OCI-LY1 (cell line): ENCODE results near the gene GALNTL6.
"Not testable (repeated sequence)": the region's sequence is repeated elsewhere in the genome, so short reads cannot be mapped to it uniquely, and the experiment has no call there.

Source experiments
- H2AFZ ChIP-seq: fragments of 200-600 bp; sonication (generic), shearing (Covaris generic); 2 replicates; pipeline ENCODE4 v1.6.0; 2014; ENCODE audit warnings: antibody characterized with exemption, mild to moderate bottlenecking, low read length
- H3F3A ChIP-seq: fragments of 200-600 bp; sonication (generic), shearing (Covaris generic); 2 replicates; pipeline ENCODE4 v1.6.0; 2014; ENCODE audit warnings: mild to moderate bottlenecking, antibody characterized with exemption, low read length, moderate library complexity; ENCODE audit not compliant: insufficient read depth
- H3K27ac ChIP-seq: fragments of 200-600 bp; sonication (generic); 2 replicates; pipeline ENCODE4 v1.5.1; 2014; ENCODE audit warnings: low read length, mixed run types, mild to moderate bottlenecking, low read depth; ENCODE audit not compliant: poor library complexity, severe bottlenecking
- H3K27me3 ChIP-seq: fragments of 200-600 bp; sonication (generic); 2 replicates; pipeline ENCODE4 v1.6.0; 2014; ENCODE audit warnings: antibody characterized with exemption, mild to moderate bottlenecking, low read length, moderate library complexity; ENCODE audit not compliant: insufficient read depth
- H3K36me3 ChIP-seq: fragments of 200-600 bp; sonication (generic); 2 replicates; pipeline ENCODE4 v1.6.1; 2014; ENCODE audit warnings: mild to moderate bottlenecking, antibody characterized with exemption, low read length, moderate library complexity, mixed read lengths; ENCODE audit not compliant: insufficient read depth
- H3K4me1 ChIP-seq: fragments of 200-600 bp; sonication (generic); 2 replicates; pipeline ENCODE4 v1.5.1; 2014; ENCODE audit warnings: mild to moderate bottlenecking, low read length, moderate library complexity; ENCODE audit not compliant: insufficient read depth, severe bottlenecking
- H3K4me2 ChIP-seq: fragments of 200-600 bp; sonication (generic), shearing (Covaris generic); 2 replicates; pipeline ENCODE4 v1.6.1; 2014; ENCODE audit warnings: low read length
- H3K4me3 ChIP-seq: fragments of 200-600 bp; sonication (generic); 2 replicates; pipeline ENCODE4 v1.5.1; 2014; ENCODE audit warnings: low read length, low read depth, mild to moderate bottlenecking, mixed read lengths; ENCODE audit not compliant: poor library complexity, severe bottlenecking
- H3K79me2 ChIP-seq: fragments of 200-600 bp; shearing (Covaris generic); 2 replicates; pipeline ENCODE4 v1.6.1; 2016; ENCODE audit warnings: mixed run types, low read length, mixed read lengths; ENCODE audit not compliant: insufficient read depth
- H3K9ac ChIP-seq: fragments of 200-600 bp; sonication (generic), shearing (Covaris generic); 2 replicates; pipeline ENCODE4 v1.6.1; 2014; ENCODE audit warnings: mild to moderate bottlenecking, low read length, mixed read lengths
- H3K9me2 ChIP-seq: fragments of 200-600 bp; sonication (generic), shearing (Covaris generic); 2 replicates; pipeline ENCODE4 v1.6.1; 2014; ENCODE audit warnings: low read depth, mild to moderate bottlenecking, low read length, mixed read lengths
- H3K9me3 ChIP-seq: fragments of 200-600 bp; shearing (Covaris generic); 2 replicates; pipeline ENCODE4 v1.6.1; 2014; ENCODE audit warnings: low read length, mixed read lengths
- H4K20me1 ChIP-seq: fragments of 200-600 bp; sonication (generic), shearing (Covaris generic); 2 replicates; pipeline ENCODE4 v1.6.0; 2016; ENCODE audit warnings: mild to moderate bottlenecking, low read length; ENCODE audit not compliant: insufficient read depth
- EZH2 ChIP-seq: fragments of 200-600 bp; sonication (generic), shearing (Covaris generic); IDR thresholded peaks from 2 replicates; pipeline ENCODE4 v1.8.0; 2017; ENCODE audit warnings: borderline replicate concordance, mixed run types, mild to moderate bottlenecking, antibody characterized with exemption, low read length, moderate library complexity, mixed read lengths
- TF ChIP-seq, protein P1 (sequence below): fragments of 200-600 bp; sonication (generic), shearing (Covaris generic); IDR thresholded peaks from 2 replicates; pipeline ENCODE4 v1.5.1; 2017; ENCODE audit warnings: mild to moderate bottlenecking, antibody characterized with exemption, low read length, moderate library complexity, mixed read lengths

GALNTL6 gene

DNA sequence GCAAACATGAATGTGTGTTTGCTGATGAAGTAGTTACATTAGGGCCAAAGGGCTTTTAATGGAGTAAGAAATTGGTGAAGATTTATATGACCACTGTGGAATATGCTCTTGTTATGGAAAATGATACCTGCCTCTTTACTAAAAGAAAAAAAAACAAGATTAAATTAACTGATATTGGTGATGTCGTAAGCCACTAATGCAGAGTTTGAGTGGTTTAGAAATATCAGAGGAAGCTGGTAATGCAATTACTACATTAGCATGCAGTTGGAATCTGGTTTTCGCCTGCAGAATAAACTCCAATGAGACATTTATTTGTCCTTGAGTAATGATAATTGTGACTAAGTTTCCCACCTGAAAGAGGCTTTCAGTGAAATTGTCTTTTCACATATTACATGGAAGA, 597.9 kb downstream of the GALNTL6 start:
- Histone ChIP-seq H3F3A (no peaks in the 10 kb centered on the region), H3K9me3 (no peaks in the 10 kb centered on the region), H2AFZ (no peak overlapping the region), H4K20me1 (no peaks in the 10 kb centered on the region), H3K27ac (no peak overlapping the region), H3K27me3 (no peaks in the 10 kb centered on the region), H3K4me1 (no peaks in the 10 kb centered on the region), H3K36me3 (no peaks in the 10 kb centered on the region), H3K79me2 (no peaks in the 10 kb centered on the region), H3K4me2 (no peak overlapping the region), H3K4me3 (no peak overlapping the region), H3K9me2 (no peaks in the 10 kb centered on the region), H3K9ac (no peak overlapping the region)
- no peak for TF ChIP-seq EZH2
- TF ChIP-seq, protein P1, sequence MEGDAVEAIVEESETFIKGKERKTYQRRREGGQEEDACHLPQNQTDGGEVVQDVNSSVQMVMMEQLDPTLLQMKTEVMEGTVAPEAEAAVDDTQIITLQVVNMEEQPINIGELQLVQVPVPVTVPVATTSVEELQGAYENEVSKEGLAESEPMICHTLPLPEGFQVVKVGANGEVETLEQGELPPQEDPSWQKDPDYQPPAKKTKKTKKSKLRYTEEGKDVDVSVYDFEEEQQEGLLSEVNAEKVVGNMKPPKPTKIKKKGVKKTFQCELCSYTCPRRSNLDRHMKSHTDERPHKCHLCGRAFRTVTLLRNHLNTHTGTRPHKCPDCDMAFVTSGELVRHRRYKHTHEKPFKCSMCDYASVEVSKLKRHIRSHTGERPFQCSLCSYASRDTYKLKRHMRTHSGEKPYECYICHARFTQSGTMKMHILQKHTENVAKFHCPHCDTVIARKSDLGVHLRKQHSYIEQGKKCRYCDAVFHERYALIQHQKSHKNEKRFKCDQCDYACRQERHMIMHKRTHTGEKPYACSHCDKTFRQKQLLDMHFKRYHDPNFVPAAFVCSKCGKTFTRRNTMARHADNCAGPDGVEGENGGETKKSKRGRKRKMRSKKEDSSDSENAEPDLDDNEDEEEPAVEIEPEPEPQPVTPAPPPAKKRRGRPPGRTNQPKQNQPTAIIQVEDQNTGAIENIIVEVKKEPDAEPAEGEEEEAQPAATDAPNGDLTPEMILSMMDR = no peak

DNA sequence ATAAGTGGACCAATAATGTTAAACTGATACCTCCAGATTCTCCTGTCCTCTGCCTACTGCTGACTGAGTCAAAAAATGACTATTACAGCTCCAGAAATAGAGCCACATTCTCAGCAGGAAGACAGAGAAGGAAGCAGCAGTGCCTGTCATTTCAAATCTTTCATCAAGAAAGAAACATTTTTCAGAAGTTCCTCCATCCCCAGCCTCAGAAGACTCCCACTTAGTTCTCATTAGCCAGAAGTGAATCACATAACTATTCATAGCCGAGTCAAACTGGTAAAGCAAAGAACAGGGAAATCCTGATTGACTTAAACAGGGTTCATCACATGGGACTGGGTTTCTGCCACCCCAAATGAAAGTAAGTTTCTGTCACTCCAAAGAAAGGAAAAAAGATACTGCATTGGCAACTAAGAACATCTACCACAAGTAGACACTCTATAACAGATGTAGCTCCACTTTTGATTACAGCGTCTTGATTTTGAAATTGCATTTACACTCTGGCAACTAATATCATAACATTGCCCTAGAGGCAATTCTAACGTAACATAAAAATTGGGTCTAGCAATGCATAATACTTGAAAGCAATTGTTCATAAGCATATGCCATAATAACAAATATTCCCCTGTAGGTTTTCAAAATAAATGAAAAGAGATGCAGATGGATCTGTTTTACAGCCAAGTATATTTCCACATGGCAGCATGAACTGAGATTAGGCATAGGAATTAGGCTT, 599.8 kb downstream of the GALNTL6 start:
- H3K36me3 ChIP-seq = no peaks in the 10 kb centered on the region
- H3K9ac ChIP-seq = no peak overlapping the region
- H3K79me2 ChIP-seq = no peaks in the 10 kb centered on the region
- H3K9me2 ChIP-seq = no peaks in the 10 kb centered on the region
- no peak overlapping the region for H2AFZ ChIP-seq
- H3K27me3 ChIP-seq = no peaks in the 10 kb centered on the region
- no peaks in the 10 kb centered on the region for H4K20me1 ChIP-seq
- TF ChIP-seq EZH2 = no peak
- TF ChIP-seq, protein P1 = no peak
- H3K9me3 ChIP-seq = no peaks in the 10 kb centered on the region
- H3K27ac ChIP-seq = no peak overlapping the region
- H3K4me2 ChIP-seq = no peak overlapping the region
- no peaks in the 10 kb centered on the region for H3K4me1 ChIP-seq
- H3K4me3 ChIP-seq = no peak overlapping the region
- H3F3A ChIP-seq = no peaks in the 10 kb centered on the region

DNA sequence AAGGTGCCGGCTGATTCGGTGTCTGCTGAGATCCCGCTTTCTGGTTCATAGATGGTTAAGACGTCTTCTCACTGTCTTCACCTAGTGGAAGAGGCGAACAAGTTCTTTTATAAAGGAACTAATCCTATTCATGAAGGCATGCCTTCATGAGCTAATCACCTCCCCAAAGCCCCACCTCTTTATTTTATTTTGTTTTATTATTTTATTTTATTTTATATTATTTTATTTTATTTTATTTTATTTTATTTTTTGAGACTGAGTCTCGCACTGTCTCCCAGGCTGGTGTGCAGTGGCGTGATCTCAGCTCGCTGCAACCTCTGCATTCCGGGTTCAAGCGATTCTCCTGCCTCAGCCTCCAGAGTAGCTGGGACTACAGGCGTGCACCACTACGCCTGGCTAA, 615.8 kb downstream of the GALNTL6 start:
- not testable (repeated sequence) for H2AFZ ChIP-seq, H3K27me3 ChIP-seq, H3K4me1 ChIP-seq, H3K79me2 ChIP-seq, H3F3A ChIP-seq, H3K9me3 ChIP-seq, H3K9me2 ChIP-seq, H4K20me1 ChIP-seq, H3K27ac ChIP-seq, H3K36me3 ChIP-seq, H3K9ac ChIP-seq, H3K4me3 ChIP-seq, H3K4me2 ChIP-seq

GRCh38 chr4:172480471-172480870, 667.3 kb downstream of the GALNTL6 start:
- no peak overlapping the region for H3K9ac ChIP-seq
- H3K36me3 ChIP-seq = no peaks in the 10 kb centered on the region
- no peak overlapping the region for H3K27ac ChIP-seq

More at GRCh38 chr4:172480471-172480870, 667.3 kb downstream of the GALNTL6 start:
- Histone ChIP-seq H3K4me1 (no peaks in the 10 kb centered on the region), H3K4me2 (no peak overlapping the region), H3F3A (no peaks in the 10 kb centered on the region), H3K27me3 (no peaks in the 10 kb centered on the region), H3K9me2 (no peaks in the 10 kb centered on the region), H3K4me3 (no peak overlapping the region), H2AFZ (no peak overlapping the region), H3K79me2 (no peaks in the 10 kb centered on the region), H4K20me1 (no peaks in the 10 kb centered on the region), H3K9me3 (no peaks in the 10 kb centered on the region)
- TF ChIP-seq, protein P1 = no peak
- TF ChIP-seq EZH2 = no peak
